Cardiac fibroblast (primary cell): ENCODE data around the gene TUFT1.
A peak's percentile ranks its signal among the peaks of the same experiment; 100 is the strongest.

Source experiments
- DNase-seq, 2 donors: peaks; one replicate each; pipeline versions ENCODE4 v3.0.0 to v3.0.0-alpha.2; 2010; ENCODE audit warnings: low read depth in 2 of 2
- H3K4me3 ChIP-seq, 2 donors: replicated peaks in 1 of 2; 1 replicate in 1 of 2; 2 replicates in 1 of 2; pipeline ENCODE4 v1.5.1; 2011; ENCODE audit warnings: low read depth in 2 of 2, low read length in 2 of 2, mild to moderate bottlenecking in 2 of 2, moderate library complexity in 1 of 2
- CTCF ChIP-seq: IDR thresholded peaks from one replicate; pipeline ENCODE4 v1.5.1; 2011; ENCODE audit warnings: low read depth, mild to moderate bottlenecking, low read length, inconsistent platforms

Gene TUFT1

GRCh38 chr1:151574575-151575529, 34.7 kb downstream of the TUFT1 start:
- H3K4me3 ChIP-seq = no peak overlapping the region
- DNase-seq = peak; percentile 88 to 94
- no peak for TF ChIP-seq CTCF

DNA sequence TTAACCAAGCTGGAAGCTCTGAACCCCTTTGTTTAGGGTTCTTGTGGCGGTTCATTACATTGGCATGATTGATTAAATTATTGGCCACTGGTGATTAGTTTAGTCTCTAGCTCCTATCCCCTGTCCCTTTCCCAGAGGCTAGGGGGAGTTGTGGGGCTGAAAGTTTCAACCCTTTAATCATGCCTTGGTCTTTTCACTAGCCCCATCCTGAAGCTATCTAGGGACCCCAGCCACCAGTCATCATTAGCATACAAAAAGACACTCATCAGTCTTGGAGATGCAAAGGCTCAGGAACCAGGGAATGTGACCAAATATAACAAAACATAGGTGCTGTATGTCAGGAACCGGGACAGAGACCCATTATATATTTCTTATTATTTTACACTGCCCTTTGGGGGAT, 37.1 kb downstream of the TUFT1 start:
- no peak overlapping the region for H3K4me3 ChIP-seq
- TF ChIP-seq CTCF = no peak
- no peak for DNase-seq

DNA sequence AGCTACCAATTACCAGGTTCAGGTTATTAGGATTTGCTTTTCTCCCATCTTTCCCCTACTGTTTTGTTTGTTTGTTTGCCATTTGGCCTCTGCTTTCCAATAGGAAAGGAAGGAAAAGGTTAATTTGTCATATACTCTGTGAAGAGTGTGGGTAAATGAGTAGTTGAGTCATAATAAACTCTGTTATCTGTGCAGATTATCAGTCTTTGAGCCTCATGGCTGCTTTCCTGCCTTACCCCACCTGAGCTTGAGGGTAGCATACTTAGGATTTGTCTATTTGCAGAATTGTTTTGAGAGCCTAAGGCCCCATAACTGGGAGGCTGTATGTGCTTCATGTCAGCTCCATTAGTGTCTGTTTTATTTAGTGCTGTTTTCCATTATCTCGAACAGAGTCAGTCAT, 38.8 kb downstream of the TUFT1 start:
- no peak overlapping the region for H3K4me3 ChIP-seq
- TF ChIP-seq CTCF = no peak
- no peak for DNase-seq

DNA sequence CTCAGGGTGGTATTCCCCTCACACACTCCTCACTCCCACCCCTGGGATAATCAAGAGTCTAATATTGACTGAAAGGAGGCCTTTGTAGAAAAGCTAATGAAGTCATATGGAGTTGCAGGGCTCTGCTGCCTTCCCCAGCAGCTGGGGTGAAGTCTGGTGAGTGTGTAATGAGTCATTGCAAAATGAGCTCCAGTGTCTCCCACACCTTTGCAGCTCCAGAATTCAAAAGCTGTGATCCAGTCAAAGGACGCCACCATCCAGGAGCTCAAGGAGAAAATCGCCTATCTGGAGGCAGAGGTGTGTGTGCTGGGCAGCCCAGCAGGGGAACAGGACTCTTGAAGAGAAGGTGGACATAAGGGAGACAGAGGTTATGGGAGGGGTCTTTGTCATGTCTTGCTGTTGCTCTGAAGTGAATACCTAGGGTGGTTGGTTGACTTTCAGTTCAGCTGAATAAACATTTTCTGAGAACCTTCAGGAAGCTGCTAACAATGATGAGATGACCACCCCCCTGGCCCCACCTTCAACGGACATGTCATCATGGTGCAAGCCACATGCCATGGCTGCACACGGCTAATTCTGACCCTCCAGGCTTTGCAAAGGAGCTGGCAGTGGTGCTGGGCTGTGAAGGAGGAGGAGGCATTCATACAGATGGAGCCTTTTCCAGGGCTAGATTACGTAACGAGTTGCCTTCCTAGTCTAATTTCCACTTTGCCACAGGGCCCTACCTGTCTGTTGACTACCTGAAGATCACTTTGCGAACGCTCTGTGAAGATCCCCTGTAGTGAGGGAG, 39.5 kb downstream of the TUFT1 start:
- DNase-seq = peak; percentile 16 to 64
- TF ChIP-seq CTCF = no peak
- H3K4me3 ChIP-seq = no peak overlapping the region

GRCh38 chr1:151581451-151581850, 41.3 kb downstream of the TUFT1 start:
- DNase-seq = no peak
- H3K4me3 ChIP-seq = no peak overlapping the region
- TF ChIP-seq CTCF = no peak

DNA sequence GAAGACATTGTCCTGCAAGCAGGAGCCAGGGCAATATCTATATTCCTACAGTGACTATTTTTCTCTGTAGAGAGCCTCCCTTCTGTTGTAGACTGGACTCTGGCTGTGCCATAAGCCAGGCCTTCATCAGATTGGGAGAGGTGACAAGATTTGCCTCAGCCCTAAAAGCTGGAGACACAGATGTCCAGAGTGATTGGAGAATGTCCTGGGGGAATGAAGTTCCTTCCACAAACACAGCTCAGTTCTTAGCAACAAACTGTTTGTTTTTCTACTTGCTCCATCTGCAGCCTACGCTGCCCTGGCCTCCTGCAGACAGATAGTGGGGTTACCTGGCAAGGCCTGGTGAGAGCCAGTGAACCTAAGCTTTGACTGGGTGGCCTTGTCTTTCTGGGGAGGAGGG, 41.8 kb downstream of the TUFT1 start:
- no peak for TF ChIP-seq CTCF
- DNase-seq = no peak
- no peak overlapping the region for H3K4me3 ChIP-seq
